HEK293 (cell line): Measurements from ENCODE around the gene NGF.

Source experiments
- CTCF ChIA-PET: fragments of 350-600 bp; formaldehyde crosslinking; extraction: SDS; loops from one replicate; lab custom pipeline; 2021; ENCODE audit warnings: antibody characterized with exemption; lab: Yijun Ruan, JAX
- POLR2A ChIA-PET: fragments of 300-600 bp; formaldehyde crosslinking; extraction: SDS; loops from one replicate; lab custom pipeline; 2020; ENCODE audit warnings: antibody characterized with exemption, inconsistent platforms; lab: Yijun Ruan, JAX
- H3K27ac ChIP-seq: fragments of 200-500 bp; sonication (Bioruptor generic); 2 replicates; pipeline ENCODE4 v1.5.1; 2014; ENCODE audit warnings: low read depth, low read length, control low read depth, inconsistent platforms; ENCODE audit errors: extremely low read depth
- H3K36me3 ChIP-seq, 2 experiments: fragments of 200-500 bp in 1 of 2; sonication (Bioruptor generic) in 1 of 2; 1 replicate in 1 of 2; 2 replicates in 1 of 2; pipeline ENCODE4 v1.5.1; 2014 to 2017; ENCODE audit warnings: inconsistent platforms in 2 of 2, low read length in 2 of 2; ENCODE audit not compliant: control insufficient read depth in 2 of 2, insufficient read depth in 1 of 2
- H3K4me1 ChIP-seq: fragments of 200-500 bp; sonication (Bioruptor generic); 2 replicates; pipeline ENCODE4 v1.5.1; 2014; ENCODE audit warnings: mild to moderate bottlenecking, low read length, inconsistent platforms; ENCODE audit not compliant: control insufficient read depth, insufficient read depth
- H3K4me3 ChIP-seq: 2 replicates; pipeline ENCODE4 v1.5.1; 2011; ENCODE audit warnings: low read depth, mild to moderate bottlenecking, control low read depth, low read length, moderate library complexity
- H3K9me3 ChIP-seq: fragments of 200-500 bp; sonication (Bioruptor generic); 2 replicates; pipeline ENCODE4 v1.5.1; 2014; ENCODE audit warnings: low read depth, low read length, inconsistent platforms; ENCODE audit not compliant: control insufficient read depth, insufficient read depth
- HOXD13 ChIP-seq: sonication (generic); formaldehyde crosslinking; IDR thresholded peaks from 2 replicates; pipeline ENCODE4 v1.8.0; 2022; ENCODE audit warnings: missing genetic modification reagents, borderline replicate concordance
- MYNN ChIP-seq: fragments of 450-650 bp; formaldehyde crosslinking; IDR thresholded peaks from 2 replicates; pipeline ENCODE4 v1.5.1; 2016; ENCODE audit warnings: missing biosample characterization, missing genetic modification characterization, borderline replicate concordance
- PRDM1 ChIP-seq: fragments of 450-650 bp; formaldehyde crosslinking; IDR thresholded peaks from 2 replicates; pipeline ENCODE4; 2016; ENCODE audit warnings: missing biosample characterization, missing genetic modification characterization
- RBAK ChIP-seq: fragments of 450-650 bp; formaldehyde crosslinking; IDR thresholded peaks from 2 replicates; pipeline ENCODE4 v1.5.1; 2016; ENCODE audit warnings: missing biosample characterization, missing genetic modification characterization
- REPIN1 ChIP-seq: fragments of 450-650 bp; formaldehyde crosslinking; IDR thresholded peaks from 2 replicates; pipeline ENCODE4 v1.5.1; 2017; ENCODE audit warnings: missing biosample characterization, missing genetic modification characterization, low read depth
- ZBTB1 ChIP-seq: fragments of 450-650 bp; formaldehyde crosslinking; IDR thresholded peaks from 2 replicates; pipeline ENCODE4 v1.5.1; 2016; ENCODE audit warnings: missing biosample characterization, missing genetic modification characterization
- ZNF174 ChIP-seq: fragments of 450-650 bp; formaldehyde crosslinking; IDR thresholded peaks from 2 replicates; pipeline ENCODE4 v1.5.0; 2017; ENCODE audit warnings: missing biosample characterization, mild to moderate bottlenecking, missing genetic modification characterization
- ZNF202 ChIP-seq: fragments of 450-650 bp; formaldehyde crosslinking; IDR thresholded peaks from 2 replicates; pipeline ENCODE4 v1.5.1; 2016; ENCODE audit warnings: missing biosample characterization, missing genetic modification characterization, borderline replicate concordance
- ZNF266 ChIP-seq: fragments of 450-650 bp; formaldehyde crosslinking; IDR thresholded peaks from 2 replicates; pipeline ENCODE4 v1.5.1; 2016; ENCODE audit warnings: missing biosample characterization, missing genetic modification characterization, low read depth
- ZNF292 ChIP-seq: fragments of 450-650 bp; formaldehyde crosslinking; IDR thresholded peaks from 2 replicates; pipeline ENCODE4 v1.5.1; 2016; ENCODE audit warnings: low read depth, missing biosample characterization, missing genetic modification characterization, borderline replicate concordance
- ZNF530 ChIP-seq: fragments of 450-650 bp; formaldehyde crosslinking; IDR thresholded peaks from 2 replicates; pipeline ENCODE4 v1.5.1; 2016; ENCODE audit warnings: low read depth, missing biosample characterization, missing genetic modification characterization
- ZNF555 ChIP-seq: fragments of 450-650 bp; formaldehyde crosslinking; conservative IDR thresholded peaks from 2 replicates; pipeline ENCODE4 v1.5.1; 2017; ENCODE audit warnings: missing biosample characterization, mild to moderate bottlenecking, missing genetic modification characterization, inconsistent platforms
- ZNF560 ChIP-seq: fragments of 450-650 bp; formaldehyde crosslinking; IDR thresholded peaks from 2 replicates; pipeline ENCODE4 v1.5.1; 2017; ENCODE audit warnings: missing biosample characterization, missing genetic modification characterization, borderline replicate concordance
- ZNF677 ChIP-seq: fragments of 450-650 bp; IDR thresholded peaks from 2 replicates; pipeline ENCODE4 v1.5.0; 2018; ENCODE audit warnings: missing biosample characterization, mild to moderate bottlenecking, missing genetic modification characterization, moderate library complexity
- ZNF830 ChIP-seq: fragments of 450-650 bp; IDR thresholded peaks from 2 replicates; pipeline ENCODE4 v1.5.0; 2018; ENCODE audit warnings: missing biosample characterization, missing genetic modification characterization, low read depth, mild to moderate bottlenecking, moderate library complexity
- ZSCAN30 ChIP-seq: fragments of 450-650 bp; IDR thresholded peaks from 2 replicates; pipeline ENCODE4 v1.5.1; 2018; ENCODE audit warnings: missing biosample characterization, mild to moderate bottlenecking, missing genetic modification characterization, moderate library complexity
- TF ChIP-seq, protein P1 (sequence below): fragments of 450-650 bp; formaldehyde crosslinking; IDR thresholded peaks from 2 replicates; pipeline ENCODE4 v1.5.1; 2016; ENCODE audit warnings: missing biosample characterization, missing genetic modification characterization
- TF ChIP-seq, protein P2 (sequence below): sonication (generic); formaldehyde crosslinking; IDR thresholded peaks from 2 replicates; pipeline ENCODE4 v1.8.1; 2022; ENCODE audit warnings: mild to moderate bottlenecking, moderate library complexity, missing genetic modification reagents
- TF ChIP-seq, protein P3 (sequence below): fragments of 450-650 bp; formaldehyde crosslinking; IDR thresholded peaks from 2 replicates; pipeline ENCODE4 v1.5.1; 2017; ENCODE audit warnings: missing biosample characterization, missing genetic modification characterization
- TF ChIP-seq, protein P4 (sequence below): fragments of 450-650 bp; formaldehyde crosslinking; IDR thresholded peaks from 2 replicates; pipeline ENCODE4 v1.5.1; 2016; ENCODE audit warnings: missing biosample characterization, missing genetic modification characterization
- TF ChIP-seq, protein P5 (sequence below): fragments of 450-650 bp; formaldehyde crosslinking; IDR thresholded peaks from 2 replicates; pipeline ENCODE4 v1.5.1; 2016; ENCODE audit warnings: missing biosample characterization, missing genetic modification characterization

The NGF gene

DNA sequence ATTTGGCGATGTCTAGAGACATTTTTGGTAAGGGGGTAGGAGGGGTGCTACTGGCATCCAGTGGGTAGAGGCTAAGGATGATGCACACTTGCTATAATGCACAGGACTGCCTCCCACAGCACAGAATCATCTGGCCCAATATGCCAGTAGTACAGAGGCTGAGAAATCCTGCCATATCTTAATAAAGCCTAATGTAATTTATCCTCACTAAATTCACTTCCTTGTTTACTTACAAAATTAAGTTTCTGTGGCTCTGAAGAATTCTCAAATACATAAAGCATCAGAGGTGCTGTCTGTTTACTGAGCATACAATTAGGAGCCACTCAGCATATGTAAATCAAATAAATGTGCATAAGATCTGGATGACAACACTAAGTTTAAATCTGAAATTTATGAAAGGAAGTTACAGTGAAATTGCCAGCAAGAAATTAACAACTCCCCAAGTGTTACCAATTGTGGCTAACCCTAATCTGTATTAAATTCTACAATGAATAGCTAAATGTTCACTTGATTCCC is 26.5 kb downstream of the NGF start:
- no peaks in the 10 kb centered on the region for H3K36me3 ChIP-seq
- no peak overlapping the region for H3K27ac ChIP-seq
- H3K4me3 ChIP-seq: no peak overlapping the region
- POLR2A ChIA-PET: no interaction called here
- CTCF ChIA-PET: interaction anchor here (0.6 kb wide), 2 partner anchors 11 to 672 kb away, joined by 3 to 4 read pairs; no protein-coding TSS in a partner anchor
- H3K4me1 ChIP-seq: no peaks in the 10 kb centered on the region
- no peak for TF ChIP-seq REPIN1 (tag by site-specific recombination)
- no peak for TF ChIP-seq ZNF174 (tag by site-specific recombination)
- TF ChIP-seq RBAK (tag by site-specific recombination): no peak
- no peak for TF ChIP-seq ZSCAN30
- TF ChIP-seq MYNN (tag by site-specific recombination): no peak
- no peak for TF ChIP-seq ZNF830 (tag by site-specific recombination)
- TF ChIP-seq PRDM1 (tag by site-specific recombination): no peak
- no peak for TF ChIP-seq HOXD13 (CRISPR knock-in tag)
- TF ChIP-seq ZNF202 (tag by site-specific recombination): no peak
- TF ChIP-seq, protein P1, sequence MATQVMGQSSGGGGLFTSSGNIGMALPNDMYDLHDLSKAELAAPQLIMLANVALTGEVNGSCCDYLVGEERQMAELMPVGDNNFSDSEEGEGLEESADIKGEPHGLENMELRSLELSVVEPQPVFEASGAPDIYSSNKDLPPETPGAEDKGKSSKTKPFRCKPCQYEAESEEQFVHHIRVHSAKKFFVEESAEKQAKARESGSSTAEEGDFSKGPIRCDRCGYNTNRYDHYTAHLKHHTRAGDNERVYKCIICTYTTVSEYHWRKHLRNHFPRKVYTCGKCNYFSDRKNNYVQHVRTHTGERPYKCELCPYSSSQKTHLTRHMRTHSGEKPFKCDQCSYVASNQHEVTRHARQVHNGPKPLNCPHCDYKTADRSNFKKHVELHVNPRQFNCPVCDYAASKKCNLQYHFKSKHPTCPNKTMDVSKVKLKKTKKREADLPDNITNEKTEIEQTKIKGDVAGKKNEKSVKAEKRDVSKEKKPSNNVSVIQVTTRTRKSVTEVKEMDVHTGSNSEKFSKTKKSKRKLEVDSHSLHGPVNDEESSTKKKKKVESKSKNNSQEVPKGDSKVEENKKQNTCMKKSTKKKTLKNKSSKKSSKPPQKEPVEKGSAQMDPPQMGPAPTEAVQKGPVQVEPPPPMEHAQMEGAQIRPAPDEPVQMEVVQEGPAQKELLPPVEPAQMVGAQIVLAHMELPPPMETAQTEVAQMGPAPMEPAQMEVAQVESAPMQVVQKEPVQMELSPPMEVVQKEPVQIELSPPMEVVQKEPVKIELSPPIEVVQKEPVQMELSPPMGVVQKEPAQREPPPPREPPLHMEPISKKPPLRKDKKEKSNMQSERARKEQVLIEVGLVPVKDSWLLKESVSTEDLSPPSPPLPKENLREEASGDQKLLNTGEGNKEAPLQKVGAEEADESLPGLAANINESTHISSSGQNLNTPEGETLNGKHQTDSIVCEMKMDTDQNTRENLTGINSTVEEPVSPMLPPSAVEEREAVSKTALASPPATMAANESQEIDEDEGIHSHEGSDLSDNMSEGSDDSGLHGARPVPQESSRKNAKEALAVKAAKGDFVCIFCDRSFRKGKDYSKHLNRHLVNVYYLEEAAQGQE (tag by site-specific recombination): no peak
- no peak for TF ChIP-seq ZNF677 (tag by site-specific recombination)
- TF ChIP-seq ZNF560: no peak
- no peak for TF ChIP-seq ZNF292 (tag by site-specific recombination)
- no peak for TF ChIP-seq ZBTB1 (tag by site-specific recombination)
- TF ChIP-seq ZNF530: no peak
- H3K9me3 ChIP-seq: no peaks in the 10 kb centered on the region

DNA sequence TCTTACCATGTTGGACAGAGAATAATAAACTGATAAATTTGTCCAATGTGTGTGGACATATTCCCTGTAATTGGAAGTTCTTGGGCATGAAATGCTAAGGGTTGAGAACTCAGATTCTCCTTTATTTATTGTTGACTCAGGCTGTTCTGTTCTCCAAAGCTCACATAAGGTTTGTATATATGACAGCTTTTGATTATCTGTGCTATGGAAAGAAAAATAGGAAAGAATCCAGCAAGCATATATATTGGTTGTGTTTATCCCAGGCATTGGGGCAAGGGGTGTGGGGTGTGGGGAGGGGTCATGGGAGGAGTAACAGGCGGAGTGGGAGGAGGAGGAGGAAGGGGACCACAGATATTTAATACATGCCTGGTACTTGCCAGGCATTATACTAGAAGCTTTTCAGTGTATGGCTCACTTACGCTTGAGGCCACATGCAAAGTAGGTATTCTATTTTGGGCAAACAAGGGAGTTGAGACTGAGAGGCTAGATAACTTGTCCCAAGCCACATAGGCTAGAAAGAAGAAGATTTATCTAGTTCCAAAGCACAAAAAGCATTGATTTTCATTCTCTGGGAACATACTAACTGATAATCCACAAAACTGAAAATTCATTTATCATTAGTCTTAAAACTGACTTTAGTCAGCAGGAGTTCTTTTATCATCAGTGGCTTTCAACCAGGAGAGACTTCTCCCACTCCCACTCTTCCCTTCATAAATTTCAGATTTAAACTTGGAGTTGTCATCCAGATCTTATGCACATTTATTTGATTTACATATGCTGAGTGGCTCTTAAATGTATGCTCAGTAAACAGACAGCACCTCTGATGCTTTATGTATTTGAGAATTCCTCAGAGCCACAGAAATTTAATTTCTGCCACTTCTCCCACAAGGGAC is 27.2 kb downstream of the NGF start:
- TF ChIP-seq, protein P2, sequence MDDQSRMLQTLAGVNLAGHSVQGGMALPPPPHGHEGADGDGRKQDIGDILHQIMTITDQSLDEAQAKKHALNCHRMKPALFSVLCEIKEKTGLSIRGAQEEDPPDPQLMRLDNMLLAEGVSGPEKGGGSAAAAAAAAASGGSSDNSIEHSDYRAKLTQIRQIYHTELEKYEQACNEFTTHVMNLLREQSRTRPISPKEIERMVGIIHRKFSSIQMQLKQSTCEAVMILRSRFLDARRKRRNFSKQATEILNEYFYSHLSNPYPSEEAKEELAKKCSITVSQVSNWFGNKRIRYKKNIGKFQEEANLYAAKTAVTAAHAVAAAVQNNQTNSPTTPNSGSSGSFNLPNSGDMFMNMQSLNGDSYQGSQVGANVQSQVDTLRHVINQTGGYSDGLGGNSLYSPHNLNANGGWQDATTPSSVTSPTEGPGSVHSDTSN: no peak
- TF ChIP-seq, protein P3, sequence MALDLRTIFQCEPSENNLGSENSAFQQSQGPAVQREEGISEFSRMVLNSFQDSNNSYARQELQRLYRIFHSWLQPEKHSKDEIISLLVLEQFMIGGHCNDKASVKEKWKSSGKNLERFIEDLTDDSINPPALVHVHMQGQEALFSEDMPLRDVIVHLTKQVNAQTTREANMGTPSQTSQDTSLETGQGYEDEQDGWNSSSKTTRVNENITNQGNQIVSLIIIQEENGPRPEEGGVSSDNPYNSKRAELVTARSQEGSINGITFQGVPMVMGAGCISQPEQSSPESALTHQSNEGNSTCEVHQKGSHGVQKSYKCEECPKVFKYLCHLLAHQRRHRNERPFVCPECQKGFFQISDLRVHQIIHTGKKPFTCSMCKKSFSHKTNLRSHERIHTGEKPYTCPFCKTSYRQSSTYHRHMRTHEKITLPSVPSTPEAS (tag by site-specific recombination): no peak
- TF ChIP-seq, protein P4, sequence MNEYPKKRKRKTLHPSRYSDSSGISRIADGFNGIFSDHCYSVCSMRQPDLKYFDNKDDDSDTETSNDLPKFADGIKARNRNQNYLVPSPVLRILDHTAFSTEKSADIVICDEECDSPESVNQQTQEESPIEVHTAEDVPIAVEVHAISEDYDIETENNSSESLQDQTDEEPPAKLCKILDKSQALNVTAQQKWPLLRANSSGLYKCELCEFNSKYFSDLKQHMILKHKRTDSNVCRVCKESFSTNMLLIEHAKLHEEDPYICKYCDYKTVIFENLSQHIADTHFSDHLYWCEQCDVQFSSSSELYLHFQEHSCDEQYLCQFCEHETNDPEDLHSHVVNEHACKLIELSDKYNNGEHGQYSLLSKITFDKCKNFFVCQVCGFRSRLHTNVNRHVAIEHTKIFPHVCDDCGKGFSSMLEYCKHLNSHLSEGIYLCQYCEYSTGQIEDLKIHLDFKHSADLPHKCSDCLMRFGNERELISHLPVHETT (tag by site-specific recombination): no peak
- TF ChIP-seq, protein P5, sequence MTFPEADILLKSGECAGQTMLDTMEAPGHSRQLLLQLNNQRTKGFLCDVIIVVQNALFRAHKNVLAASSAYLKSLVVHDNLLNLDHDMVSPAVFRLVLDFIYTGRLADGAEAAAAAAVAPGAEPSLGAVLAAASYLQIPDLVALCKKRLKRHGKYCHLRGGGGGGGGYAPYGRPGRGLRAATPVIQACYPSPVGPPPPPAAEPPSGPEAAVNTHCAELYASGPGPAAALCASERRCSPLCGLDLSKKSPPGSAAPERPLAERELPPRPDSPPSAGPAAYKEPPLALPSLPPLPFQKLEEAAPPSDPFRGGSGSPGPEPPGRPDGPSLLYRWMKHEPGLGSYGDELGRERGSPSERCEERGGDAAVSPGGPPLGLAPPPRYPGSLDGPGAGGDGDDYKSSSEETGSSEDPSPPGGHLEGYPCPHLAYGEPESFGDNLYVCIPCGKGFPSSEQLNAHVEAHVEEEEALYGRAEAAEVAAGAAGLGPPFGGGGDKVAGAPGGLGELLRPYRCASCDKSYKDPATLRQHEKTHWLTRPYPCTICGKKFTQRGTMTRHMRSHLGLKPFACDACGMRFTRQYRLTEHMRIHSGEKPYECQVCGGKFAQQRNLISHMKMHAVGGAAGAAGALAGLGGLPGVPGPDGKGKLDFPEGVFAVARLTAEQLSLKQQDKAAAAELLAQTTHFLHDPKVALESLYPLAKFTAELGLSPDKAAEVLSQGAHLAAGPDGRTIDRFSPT (tag by site-specific recombination): no peak
- no peak for TF ChIP-seq ZNF555 (tag by site-specific recombination)
- no peak for TF ChIP-seq ZNF266 (tag by site-specific recombination)
- Histone ChIP-seq H3K36me3 (no peaks in the 10 kb centered on the region), H3K4me1 (no peaks in the 10 kb centered on the region), H3K27ac (no peak overlapping the region), H3K9me3 (no peaks in the 10 kb centered on the region), H3K4me3 (no peak overlapping the region)
- POLR2A ChIA-PET: no interaction called here
- CTCF ChIA-PET: no interaction called here
